Upper lobe of left lung (tissue), 6 donors: Measurements from ENCODE around the gene MUC5AC. TPM values are rescaled to one million over a fixed set of nuclear protein-coding genes. Genes with fewer than 3 reads are reported as not detected.

Experiments used
- ATAC-seq, 2 donors: fragments of 200-7000 bp; cut with Tn5 transposase; one replicate each; pipeline ENCODE4 v1.9.1; 2022; ENCODE audit warnings: mild to moderate bottlenecking in 2 of 2, moderate library complexity in 2 of 2; ENCODE audit not compliant: low FRiP score in 2 of 2
- DNase-seq, 2 donors: peaks; one replicate each; pipeline ENCODE4 v3.0.0-alpha.2; 2019 to 2020
- H3K27ac ChIP-seq, 4 donors: fragments of 200-600 bp; sonication (generic); one replicate each; pipeline ENCODE4 v1.5.1; 2016 to 2019
- H3K27me3 ChIP-seq, 4 donors: fragments of 200-600 bp; sonication (generic); one replicate each; pipeline ENCODE4 v1.5.1; 2017 to 2019
- H3K36me3 ChIP-seq, 4 donors: fragments of 200-600 bp; sonication (generic); one replicate each; pipeline ENCODE4 v1.5.1; 2016 to 2019
- H3K4me1 ChIP-seq, 4 donors: fragments of 200-600 bp; sonication (generic); one replicate each; pipeline ENCODE4 v1.5.1; 2018 to 2019
- H3K4me3 ChIP-seq, 4 donors: fragments of 200-600 bp; sonication (generic); one replicate each; pipeline ENCODE4 v1.5.1; 2017 to 2019; ENCODE audit warnings: mild to moderate bottlenecking in 2 of 4, moderate library complexity in 1 of 4
- H3K9me3 ChIP-seq, 4 donors: fragments of 200-600 bp; sonication (generic); one replicate each; pipeline ENCODE4 v1.5.1; 2018 to 2019
- EP300 ChIP-seq, 4 donors: sonication (generic); formaldehyde crosslinking; IDR thresholded peaks; one replicate each; pipeline ENCODE4 v1.5.1; 2017; ENCODE audit warnings: antibody characterized with exemption in 4 of 4, control low read depth in 2 of 4
- POLR2A ChIP-seq, 4 donors: fragments of 450-650 bp; IDR thresholded peaks; one replicate each; pipeline ENCODE4 v1.5.1; 2016 to 2017; ENCODE audit warnings: antibody characterized with exemption in 4 of 4, mild to moderate bottlenecking in 2 of 4
- POLR2AphosphoS5 ChIP-seq, 2 donors: sonication (generic); formaldehyde crosslinking; IDR thresholded peaks; one replicate each; pipeline ENCODE4 v1.5.1; 2017; ENCODE audit warnings: antibody characterized with exemption in 2 of 2
- WGBS, 2 donors: methylation state at CpG; one replicate each; pipeline ENCODE4 v1.1.5; 2017 to 2018; 5-methylcytosine and 5-hydroxymethylcytosine counted together
- total RNA-seq, 6 donors: library from RNA; depleted of rRNA in 4 of 6; stranded (reverse); fragments of >200 nt in 4 of 6; gene quantifications; one replicate each; pipeline versions ENCODE4 v1.1.0 to v1.2.1, GENCODE V29; 2016 to 2021
- TF ChIP-seq, protein P1 (sequence below), 6 experiments: fragments of 450-650 bp in 4 of 6; fragments of 200-600 bp in 2 of 6; sonication (generic) in 2 of 6; IDR thresholded peaks; one replicate each; pipeline ENCODE4 v1.5.1; 2016 to 2019; ENCODE audit warnings: antibody characterized with exemption in 6 of 6
- donor health status: DM: no; HTN: no; CAD: no; lungs with moderate emphysema.
- donor health status: DM: no; HTN: yes; CAD: no; lungs with severe emphysema.

Gene MUC5AC
- total RNA-seq, 6 donors from 2014 or later = under 0.01 to 7.3 (median 0.78) TPM; not detected in 1

- H3K4me3 ChIP-seq = no peak overlapping the region
- no peaks in the 10 kb centered on the region for H3K4me1 ChIP-seq
- H3K27me3 ChIP-seq = no peaks in the 10 kb centered on the region
- H3K36me3 ChIP-seq = no peaks in the 10 kb centered on the region
- 88 to 91% methylated on average over 12 to 16 of the region's 16 CpGs for WGBS, 2 donors
- peak; percentile 10 to 61 for DNase-seq
- TF ChIP-seq POLR2AphosphoS5 (IDR thresholded peaks at IDR 0.05) = no peak
- TF ChIP-seq POLR2A (IDR thresholded peaks at IDR 0.05) = no peak
- TF ChIP-seq, protein P1, sequence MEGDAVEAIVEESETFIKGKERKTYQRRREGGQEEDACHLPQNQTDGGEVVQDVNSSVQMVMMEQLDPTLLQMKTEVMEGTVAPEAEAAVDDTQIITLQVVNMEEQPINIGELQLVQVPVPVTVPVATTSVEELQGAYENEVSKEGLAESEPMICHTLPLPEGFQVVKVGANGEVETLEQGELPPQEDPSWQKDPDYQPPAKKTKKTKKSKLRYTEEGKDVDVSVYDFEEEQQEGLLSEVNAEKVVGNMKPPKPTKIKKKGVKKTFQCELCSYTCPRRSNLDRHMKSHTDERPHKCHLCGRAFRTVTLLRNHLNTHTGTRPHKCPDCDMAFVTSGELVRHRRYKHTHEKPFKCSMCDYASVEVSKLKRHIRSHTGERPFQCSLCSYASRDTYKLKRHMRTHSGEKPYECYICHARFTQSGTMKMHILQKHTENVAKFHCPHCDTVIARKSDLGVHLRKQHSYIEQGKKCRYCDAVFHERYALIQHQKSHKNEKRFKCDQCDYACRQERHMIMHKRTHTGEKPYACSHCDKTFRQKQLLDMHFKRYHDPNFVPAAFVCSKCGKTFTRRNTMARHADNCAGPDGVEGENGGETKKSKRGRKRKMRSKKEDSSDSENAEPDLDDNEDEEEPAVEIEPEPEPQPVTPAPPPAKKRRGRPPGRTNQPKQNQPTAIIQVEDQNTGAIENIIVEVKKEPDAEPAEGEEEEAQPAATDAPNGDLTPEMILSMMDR (IDR thresholded peaks at IDR 0.05) = no peak
- TF ChIP-seq EP300 (IDR thresholded peaks at IDR 0.05) = no peak
- no peak for ATAC-seq
- no peaks in the 10 kb centered on the region for H3K9me3 ChIP-seq
- H3K27ac ChIP-seq = no peak overlapping the region
These were observed 8.2 kb upstream of the MUC5AC start for GRCh38 chr11:1149545-1149944.

DNA sequence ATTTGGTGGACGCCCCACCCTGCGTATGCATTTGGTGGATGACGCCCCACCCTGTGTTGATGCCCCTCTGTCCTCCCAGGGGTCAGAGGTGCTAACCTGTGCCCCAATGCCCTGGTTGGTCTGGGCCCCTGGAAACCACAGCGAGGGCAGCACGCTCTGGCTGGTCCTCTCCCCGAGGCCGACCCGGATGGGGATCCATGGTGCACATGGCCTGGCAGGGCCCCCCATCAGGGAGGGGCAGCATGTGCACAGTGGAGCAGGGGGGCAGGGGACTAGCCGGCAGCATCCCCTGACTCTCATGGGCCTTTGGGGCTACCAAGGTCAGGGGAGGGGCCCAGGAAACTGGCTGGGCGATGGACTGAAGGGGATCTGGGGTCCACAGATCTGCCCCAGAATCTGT is 7.6 kb upstream of the MUC5AC start:
- Histone ChIP-seq H3K27me3 (no peaks in the 10 kb centered on the region), H3K4me1 (no peaks in the 10 kb centered on the region), H3K4me3 (no peak overlapping the region), H3K36me3 (no peaks in the 10 kb centered on the region), H3K9me3 (no peaks in the 10 kb centered on the region), H3K27ac (no peak overlapping the region)
- ATAC-seq = no peak
- peak; percentile 18 to 52 for DNase-seq
- 80 to 95% methylated on average over 3 to 10 of the region's 10 CpGs for WGBS, 2 donors
- no peak for TF ChIP-seq EP300 (IDR thresholded peaks at IDR 0.05)

DNA sequence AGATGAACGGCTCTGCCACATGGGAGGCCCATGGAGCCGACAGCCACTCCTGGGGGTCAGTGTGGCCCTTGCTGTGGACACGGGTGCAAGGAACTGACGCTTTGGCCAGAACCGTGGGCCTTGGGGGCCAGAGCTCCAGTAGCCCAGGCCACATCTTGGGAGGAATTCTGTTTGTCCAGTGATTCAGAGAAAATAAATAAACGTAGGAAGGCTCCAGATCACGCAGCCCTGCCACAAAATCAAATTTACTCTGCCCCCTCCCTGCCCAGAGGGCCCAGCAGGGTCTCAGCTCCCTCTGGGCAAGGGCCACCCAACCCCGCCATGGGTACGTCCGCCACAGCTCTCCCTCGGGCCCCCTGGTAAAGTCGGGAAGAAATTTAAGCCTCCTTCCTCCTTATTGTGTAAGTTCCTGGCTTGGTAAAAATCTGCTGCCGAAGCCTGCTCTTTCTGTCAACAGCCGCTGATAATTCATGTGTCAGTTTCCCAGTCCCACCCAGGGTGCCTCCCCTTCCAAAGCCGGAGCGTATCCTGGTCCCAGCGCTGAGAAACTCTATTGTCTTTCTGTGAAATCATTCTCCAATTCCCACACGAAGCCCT is 6.9 kb upstream of the MUC5AC start:
- H3K9me3 ChIP-seq = no peaks in the 10 kb centered on the region
- TF ChIP-seq POLR2A (IDR thresholded peaks at IDR 0.05) (no peak), EP300 (IDR thresholded peaks at IDR 0.05) (no peak), POLR2AphosphoS5 (IDR thresholded peaks at IDR 0.05) (no peak)
- TF ChIP-seq, protein P1 (IDR thresholded peaks at IDR 0.05) = no peak
- H3K27ac ChIP-seq = no peak overlapping the region
- H3K4me3 ChIP-seq = no peak overlapping the region
- no peaks in the 10 kb centered on the region for H3K27me3 ChIP-seq
- H3K4me1 ChIP-seq = no peaks in the 10 kb centered on the region
- ATAC-seq = peak in 1 of 2 donors; percentile 38
- DNase-seq = peak; percentile 19 to 55
- H3K36me3 ChIP-seq = no peaks in the 10 kb centered on the region
- 24 to 25% methylated on average over 16 to 18 of the region's 18 CpGs for WGBS, 2 donors

- peak; percentile 20 to 62 for DNase-seq
- TF ChIP-seq, protein P1 (IDR thresholded peaks at IDR 0.05) = no peak
- TF ChIP-seq POLR2A (IDR thresholded peaks at IDR 0.05) (no peak), POLR2AphosphoS5 (IDR thresholded peaks at IDR 0.05) (no peak), EP300 (IDR thresholded peaks at IDR 0.05) (no peak)
- H3K27me3 ChIP-seq = no peaks in the 10 kb centered on the region
- WGBS, 2 donors = 42 to 72% methylated on average over 6 to 16 of the region's 22 CpGs
- no peaks in the 10 kb centered on the region for H3K4me1 ChIP-seq
- no peak overlapping the region for H3K27ac ChIP-seq
- peak in 1 of 2 donors; percentile 49 for ATAC-seq
- no peaks in the 10 kb centered on the region for H3K9me3 ChIP-seq
- H3K36me3 ChIP-seq = no peaks in the 10 kb centered on the region
- no peak overlapping the region for H3K4me3 ChIP-seq
These were observed 6.1 kb upstream of the MUC5AC start for GRCh38 chr11:1151366-1152315.

DNA sequence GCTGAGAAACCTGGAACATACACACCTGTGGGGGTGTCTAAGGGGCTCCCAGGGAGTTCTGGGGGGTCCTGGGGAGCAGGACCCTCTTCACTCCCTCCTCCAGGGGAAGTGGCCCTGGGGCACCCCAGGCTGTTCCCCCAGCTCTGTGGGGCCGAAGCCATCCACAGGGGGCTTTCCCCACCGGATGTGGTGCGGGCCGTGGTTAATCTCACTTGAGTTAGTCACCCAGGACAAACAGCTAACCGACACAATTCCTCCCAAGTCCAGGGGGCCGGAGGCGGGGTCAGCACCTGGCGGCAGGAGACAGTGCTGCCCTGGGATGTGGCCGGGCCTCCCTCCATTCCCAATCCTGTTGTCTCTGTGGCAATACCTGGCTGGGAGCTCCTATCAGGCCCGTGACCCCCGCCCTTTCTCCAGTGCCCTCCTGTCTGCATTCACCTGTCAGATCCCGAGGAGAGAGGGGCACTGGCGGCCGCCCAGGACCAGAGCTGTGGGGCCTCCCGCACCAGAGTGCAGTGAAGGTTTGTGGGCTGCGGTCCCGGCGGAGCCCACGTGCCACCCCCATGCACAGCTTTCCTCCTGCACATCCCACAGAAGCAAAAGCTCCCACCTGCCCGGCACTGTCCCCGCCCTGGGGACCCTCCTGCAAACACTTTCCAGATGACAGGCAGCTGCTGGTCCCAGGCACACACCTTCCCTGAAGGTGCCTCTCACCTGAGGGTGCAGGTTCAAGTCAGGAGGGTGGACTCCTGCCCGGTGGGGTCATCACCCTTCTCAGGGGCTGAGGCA is 5.2 kb upstream of the MUC5AC start:
- 57 to 100% methylated on average over 1 to 14 of the region's 22 CpGs for WGBS, 2 donors

More for the DNA sequence above, 5.2 kb upstream of the MUC5AC start:
- Histone ChIP-seq H3K4me3 (no peak overlapping the region), H3K27me3 (no peaks in the 10 kb centered on the region), H3K27ac (no peak overlapping the region), H3K9me3 (no peaks in the 10 kb centered on the region), H3K36me3 (no peaks in the 10 kb centered on the region), H3K4me1 (no peaks in the 10 kb centered on the region)
- no peak for ATAC-seq
- TF ChIP-seq, protein P1 (IDR thresholded peaks at IDR 0.05) = no peak
- no peak for TF ChIP-seq EP300 (IDR thresholded peaks at IDR 0.05)
- TF ChIP-seq POLR2AphosphoS5 (IDR thresholded peaks at IDR 0.05) = no peak
- peak; percentile 14 to 65 for DNase-seq
